NT2/D1 (cell line): ENCODE data around the gene OSBPL6.

Experiments used
- SUZ12 ChIP-seq: IDR thresholded peaks from 2 replicates; pipeline ENCODE4 v1.6.1; 2011; ENCODE audit not compliant: insufficient read length, insufficient read depth; ENCODE audit errors: extremely low read depth
- YY1 ChIP-seq: IDR thresholded peaks from 2 replicates; pipeline ENCODE4 v1.6.1; 2011; ENCODE audit not compliant: insufficient read length, insufficient read depth
- ZNF274 ChIP-seq: IDR thresholded peaks from 2 replicates; pipeline ENCODE4 v1.6.1; 2011; ENCODE audit warnings: mild to moderate bottlenecking, low read depth, low read length

- TF ChIP-seq YY1 (no peak), SUZ12 (no peak), ZNF274 (no peak)
Observed at GRCh38 chr2:178229927-178230326, 35.6 kb downstream of the OSBPL6 start.
